Stimulated activated CD8-positive, alpha-beta memory T cell treated with anti-CD3 and anti-CD28 coated beads, Interleukin-12 subunit alpha, Interleukin-12 subunit beta, amount 100 ng/mL, for 24 hours (primary cell): ENCODE data around the gene TRIM17.

Experiments
- DNase-seq: peaks from one replicate; pipeline ENCODE4 v3.0.0-alpha.2; 2020; ENCODE audit errors: extremely low read depth

TRIM17 gene

GRCh38 chr1:228367798-228368791, 48.6 kb downstream of the TRIM17 start:
- DNase-seq = no peak

- DNase-seq = no peak
Observed at GRCh38 chr1:228366866-228367741, 49.6 kb downstream of the TRIM17 start.

- DNase-seq = no peak
Observed at GRCh38 chr1:228366062-228366865, 50.4 kb downstream of the TRIM17 start.

GRCh38 chr1:228365271-228366061, 51.2 kb downstream of the TRIM17 start:
- DNase-seq = no peak

GRCh38 chr1:228364706-228365213, 51.9 kb downstream of the TRIM17 start:
- no peak for DNase-seq

- no peak for DNase-seq
Observed at GRCh38 chr1:228364068-228364705, 52.5 kb downstream of the TRIM17 start.

- DNase-seq = no peak
Observed at GRCh38 chr1:228363686-228364067, 53.0 kb downstream of the TRIM17 start.

- DNase-seq = no peak
Observed at GRCh38 chr1:228362884-228363450, 53.7 kb downstream of the TRIM17 start.

- DNase-seq = no peak
Observed at GRCh38 chr1:228362141-228362883, 54.3 kb downstream of the TRIM17 start.

- DNase-seq = no peak
Observed at GRCh38 chr1:228361314-228362140, 55.1 kb downstream of the TRIM17 start.

- no peak for DNase-seq
Observed at GRCh38 chr1:228360533-228361313, 55.9 kb downstream of the TRIM17 start.

GRCh38 chr1:228359613-228360532, 56.8 kb downstream of the TRIM17 start:
- no peak for DNase-seq

GRCh38 chr1:228358764-228359612, 57.7 kb downstream of the TRIM17 start:
- DNase-seq = no peak

GRCh38 chr1:228358039-228358763, 58.5 kb downstream of the TRIM17 start:
- no peak for DNase-seq
